Retina (tissue), 1 donor: ENCODE results near the gene ARSI.

ENCODE experiments used
- DNase-seq: peaks from one replicate; pipeline ENCODE4 v3.0.0-alpha.2; 2016

ARSI gene

GRCh38 chr5:150302301-150303069, at the start of gene ARSI:
TSS of gene ARSI (minus strand) at chr5:150302905. CDS start at chr5:150302373, 532 bp downstream.
- DNase-seq: no peak

GRCh38 chr5:150350524-150351344, 48.0 kb upstream of the ARSI start:
- peak; percentile 75 for DNase-seq

- DNase-seq: no peak
Measured at GRCh38 chr5:150349681-150350275, 47.1 kb upstream of the ARSI start.

- DNase-seq: no peak
Measured at GRCh38 chr5:150347451-150347850, 44.7 kb upstream of the ARSI start.

- no peak for DNase-seq
Measured at GRCh38 chr5:150347003-150347402, 44.3 kb upstream of the ARSI start.

GRCh38 chr5:150346592-150346991, 43.9 kb upstream of the ARSI start:
- DNase-seq: no peak

GRCh38 chr5:150345716-150346115, 43.0 kb upstream of the ARSI start:
- DNase-seq: no peak

- DNase-seq: no peak
Measured at GRCh38 chr5:150343994-150344631, 41.4 kb upstream of the ARSI start.

- DNase-seq: no peak
Measured at GRCh38 chr5:150342583-150342982, 39.9 kb upstream of the ARSI start.

GRCh38 chr5:150341989-150342388, 39.3 kb upstream of the ARSI start:
- DNase-seq: no peak

GRCh38 chr5:150341331-150341730, 38.6 kb upstream of the ARSI start:
- DNase-seq: no peak

GRCh38 chr5:150340614-150341255, 38.0 kb upstream of the ARSI start:
- DNase-seq: no peak

GRCh38 chr5:150339841-150340240, 37.1 kb upstream of the ARSI start:
- no peak for DNase-seq

GRCh38 chr5:150339165-150339564, 36.5 kb upstream of the ARSI start:
- no peak for DNase-seq

GRCh38 chr5:150338546-150338945, 35.8 kb upstream of the ARSI start:
- no peak for DNase-seq

GRCh38 chr5:150335778-150336177, 33.1 kb upstream of the ARSI start:
- no peak for DNase-seq

GRCh38 chr5:150333400-150333799, 30.7 kb upstream of the ARSI start:
- DNase-seq: no peak

GRCh38 chr5:150329881-150330876, 27.5 kb upstream of the ARSI start:
- no peak for DNase-seq

- no peak for DNase-seq
Measured at GRCh38 chr5:150329038-150329437, 26.3 kb upstream of the ARSI start.

- no peak for DNase-seq
Measured at GRCh38 chr5:150328515-150328914, 25.8 kb upstream of the ARSI start.

- no peak for DNase-seq
Measured at GRCh38 chr5:150327139-150327538, 24.4 kb upstream of the ARSI start.
